Astrocyte (in vitro differentiated cells and primary cell): ENCODE measurements around the gene SLC36A1.

Experiments used
- EZH2 ChIP-seq: IDR thresholded peaks from 2 replicates; pipeline ENCODE4 v1.6.1; 2012; ENCODE audit warnings: mild to moderate bottlenecking, low read length, inconsistent platforms; ENCODE audit not compliant: insufficient read depth
- TF ChIP-seq, protein P1 (sequence below): IDR thresholded peaks from 2 replicates; pipeline ENCODE4 v1.5.1; 2011; ENCODE audit warnings: low read depth, mild to moderate bottlenecking, inconsistent platforms, low read length, moderate library complexity; ENCODE audit not compliant: insufficient read depth

DNA sequence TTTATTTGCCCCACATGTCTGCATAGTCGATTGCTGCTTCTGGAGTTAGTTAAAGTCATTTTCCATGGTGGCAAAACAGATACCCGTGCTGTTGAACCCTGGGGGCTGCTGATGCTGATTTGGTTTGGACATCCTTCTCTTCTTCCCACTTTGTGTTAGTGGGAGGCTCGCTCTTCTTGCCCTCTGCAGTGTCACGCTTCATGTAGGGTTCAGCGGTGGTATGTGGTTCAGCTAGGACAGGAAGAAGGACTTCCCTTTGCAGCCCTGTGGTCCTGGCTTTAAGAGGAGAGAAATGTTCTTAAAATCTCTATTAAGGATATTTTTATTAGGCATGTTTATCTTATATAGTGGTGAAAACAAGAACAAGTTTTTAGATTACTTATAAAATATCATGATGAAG, 36.2 kb downstream of the SLC36A1 start:
- TF ChIP-seq, protein P1, sequence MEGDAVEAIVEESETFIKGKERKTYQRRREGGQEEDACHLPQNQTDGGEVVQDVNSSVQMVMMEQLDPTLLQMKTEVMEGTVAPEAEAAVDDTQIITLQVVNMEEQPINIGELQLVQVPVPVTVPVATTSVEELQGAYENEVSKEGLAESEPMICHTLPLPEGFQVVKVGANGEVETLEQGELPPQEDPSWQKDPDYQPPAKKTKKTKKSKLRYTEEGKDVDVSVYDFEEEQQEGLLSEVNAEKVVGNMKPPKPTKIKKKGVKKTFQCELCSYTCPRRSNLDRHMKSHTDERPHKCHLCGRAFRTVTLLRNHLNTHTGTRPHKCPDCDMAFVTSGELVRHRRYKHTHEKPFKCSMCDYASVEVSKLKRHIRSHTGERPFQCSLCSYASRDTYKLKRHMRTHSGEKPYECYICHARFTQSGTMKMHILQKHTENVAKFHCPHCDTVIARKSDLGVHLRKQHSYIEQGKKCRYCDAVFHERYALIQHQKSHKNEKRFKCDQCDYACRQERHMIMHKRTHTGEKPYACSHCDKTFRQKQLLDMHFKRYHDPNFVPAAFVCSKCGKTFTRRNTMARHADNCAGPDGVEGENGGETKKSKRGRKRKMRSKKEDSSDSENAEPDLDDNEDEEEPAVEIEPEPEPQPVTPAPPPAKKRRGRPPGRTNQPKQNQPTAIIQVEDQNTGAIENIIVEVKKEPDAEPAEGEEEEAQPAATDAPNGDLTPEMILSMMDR: no peak
- TF ChIP-seq EZH2: no peak
